GM19035 (cell line): Measurements from ENCODE around the gene TRIM65.
"Not testable (repeated sequence)": the region's sequence is repeated elsewhere in the genome, so short reads cannot be mapped to it uniquely, and the experiment has no call there.

Source experiments
- ATAC-seq: cut with Tn5 transposase; IDR thresholded peaks from one replicate; pipeline ENCODE4 v1.9.1; 2021; ENCODE audit not compliant: unreplicated experiment

Gene TRIM65

DNA sequence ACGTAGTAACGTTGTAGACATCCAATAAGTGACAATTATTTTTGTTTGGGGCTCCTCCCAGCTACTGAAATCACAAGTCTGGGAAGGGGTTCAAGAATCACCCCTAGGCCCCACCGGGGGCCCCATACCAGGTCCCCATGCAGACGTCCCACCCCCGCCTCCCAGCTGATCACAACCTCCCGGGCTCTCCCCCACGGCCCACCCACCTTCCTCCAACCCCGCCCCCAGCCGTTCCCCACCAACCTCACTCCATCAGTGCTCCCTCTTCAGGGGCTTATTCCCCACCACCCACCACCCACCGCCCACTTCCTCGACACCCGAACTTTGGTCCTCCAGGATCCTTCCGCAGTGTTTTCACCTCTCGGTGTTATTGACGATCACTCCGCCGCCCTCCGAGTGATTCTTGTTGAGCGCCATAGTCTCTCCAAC lies 41.9 kb downstream of the TRIM65 start:
- no peak for ATAC-seq

DNA sequence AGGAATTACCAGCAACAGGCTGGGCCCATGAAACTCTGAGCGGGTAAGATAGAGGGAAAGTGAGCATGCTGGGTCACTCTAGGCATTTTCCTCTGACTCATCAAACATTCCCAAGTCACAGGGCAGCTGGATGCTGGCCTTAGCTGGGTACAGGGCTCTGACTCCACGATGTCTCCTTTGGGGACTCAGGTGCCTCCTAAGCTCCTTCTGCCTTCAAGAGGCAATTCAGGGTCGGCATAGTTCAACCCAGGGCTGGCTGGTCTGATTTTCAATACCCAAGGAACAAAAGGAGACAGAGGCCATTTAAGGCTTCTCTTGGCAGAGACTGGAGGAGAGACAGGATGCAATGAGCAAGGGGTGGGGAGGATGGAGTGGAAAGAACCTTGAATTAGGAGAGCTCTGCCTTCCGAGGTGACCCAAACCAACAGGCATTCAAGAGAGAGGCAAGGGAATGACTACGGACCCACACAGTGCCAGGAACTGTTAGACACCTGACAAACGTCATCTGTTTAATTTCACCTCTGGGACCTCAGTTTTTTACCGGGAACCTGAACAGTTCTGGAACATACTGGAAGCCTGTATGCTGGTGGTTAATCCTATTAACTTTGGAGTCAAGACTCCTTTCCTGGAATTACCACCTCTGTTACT lies 42.5 kb downstream of the TRIM65 start:
- ATAC-seq, result no peak

DNA sequence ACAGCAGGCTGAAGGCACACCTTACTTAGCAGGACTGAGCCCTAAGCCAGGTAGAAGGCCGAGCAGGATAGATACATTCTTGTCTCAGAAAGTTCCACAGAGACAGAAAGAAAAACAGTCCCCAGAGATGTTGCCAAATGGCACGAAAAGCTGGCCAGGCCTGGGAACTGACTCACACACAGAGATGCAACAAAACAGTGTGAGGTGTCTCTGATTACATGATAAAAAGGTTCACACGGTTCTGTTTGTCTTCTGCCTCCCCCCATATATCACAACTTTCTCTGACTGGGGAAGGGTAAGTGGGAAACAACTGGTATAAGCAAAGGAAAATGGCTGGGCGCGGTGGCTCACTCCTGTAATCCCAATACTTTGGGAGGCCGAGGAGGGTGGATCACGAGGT lies 43.3 kb downstream of the TRIM65 start:
- no peak for ATAC-seq

DNA sequence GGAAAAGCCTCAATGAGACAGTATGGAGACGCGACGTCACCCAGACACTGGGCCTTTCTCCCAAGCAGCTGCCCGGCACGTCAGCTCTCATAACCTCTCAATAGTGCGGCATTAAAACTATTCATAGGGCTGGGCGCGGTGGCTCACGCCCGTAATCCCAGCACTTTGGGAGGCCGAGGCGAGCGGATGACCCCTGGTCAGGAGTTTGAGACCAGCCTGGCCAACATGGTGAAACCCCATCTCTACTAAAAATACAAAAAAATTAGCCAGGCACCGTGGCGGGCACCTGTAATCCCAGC lies 45.1 kb downstream of the TRIM65 start:
- ATAC-seq, result not testable (repeated sequence)

DNA sequence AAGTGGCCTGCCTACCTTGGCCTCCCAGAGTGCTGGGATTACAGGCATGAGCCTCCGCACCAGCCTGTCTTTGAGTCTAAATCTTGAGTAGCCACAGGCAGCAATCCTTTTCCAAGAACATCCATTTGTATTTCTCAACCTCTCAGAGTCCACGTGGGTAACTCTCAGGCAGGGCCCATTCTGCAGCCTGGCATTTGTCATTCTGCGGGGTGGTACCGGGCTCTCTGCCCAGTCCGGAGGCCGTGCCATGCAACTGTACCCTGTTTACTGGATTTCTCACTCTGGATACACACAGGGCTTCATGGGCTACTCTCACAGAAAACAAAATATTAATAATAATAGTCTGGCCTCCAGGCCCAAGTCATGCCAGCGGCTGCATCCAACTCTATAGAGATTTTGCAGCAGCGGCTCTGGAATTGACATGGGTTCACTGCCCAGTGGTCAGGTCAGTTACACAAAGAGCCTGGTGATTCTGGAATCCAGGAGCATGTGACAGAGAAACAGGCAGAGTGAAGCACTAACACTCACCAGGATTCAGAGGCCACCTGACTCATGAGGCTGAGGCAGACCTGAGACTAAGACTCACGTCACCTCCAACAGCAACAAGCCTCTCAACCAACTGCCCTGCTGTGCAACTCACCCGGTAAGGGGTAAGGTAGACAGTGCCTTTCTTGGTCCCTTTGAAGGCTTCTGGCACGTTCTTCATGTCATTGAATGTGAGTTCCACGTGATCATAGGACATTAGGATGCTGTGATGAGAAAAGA lies 45.6 kb downstream of the TRIM65 start:
- ATAC-seq, result no peak

DNA sequence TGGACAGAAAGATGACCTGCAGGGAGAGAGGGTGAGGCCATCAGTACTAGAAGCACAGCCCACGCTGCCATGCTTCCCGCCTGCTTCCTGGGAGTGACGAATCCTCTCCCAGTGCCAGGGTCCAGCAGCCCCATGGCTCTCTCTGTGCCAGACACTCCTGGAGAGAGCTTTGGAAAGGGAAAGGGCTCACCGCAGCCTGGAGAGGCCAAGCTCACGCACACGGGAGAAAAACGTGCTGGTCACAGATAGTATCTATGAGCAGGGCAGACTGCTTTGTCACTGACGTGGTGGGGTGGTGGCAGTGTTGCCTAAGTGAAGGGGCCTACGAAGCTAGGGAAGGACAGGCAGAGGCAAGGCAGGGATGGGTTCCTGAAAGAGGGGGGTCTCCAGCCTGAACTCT lies 47.0 kb downstream of the TRIM65 start:
- no peak for ATAC-seq

DNA sequence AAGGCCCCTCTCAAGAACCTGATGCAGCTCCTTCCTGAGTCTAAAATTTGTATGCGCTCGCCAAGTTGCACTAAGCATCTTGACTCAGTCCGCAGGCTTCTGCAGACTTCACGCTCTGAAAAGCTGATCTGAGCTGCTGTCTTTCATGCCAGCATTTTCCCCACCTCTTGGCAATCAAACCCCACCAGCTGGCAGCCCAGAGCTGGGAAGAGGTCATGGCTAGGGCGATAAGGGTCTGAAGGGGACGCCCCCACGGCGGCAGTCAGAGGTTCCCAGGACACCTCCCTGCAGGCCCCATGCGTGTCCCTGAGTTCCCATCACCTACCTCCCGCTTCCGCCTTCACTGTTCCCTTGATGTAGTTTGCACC lies 47.5 kb downstream of the TRIM65 start:
- no peak for ATAC-seq

DNA sequence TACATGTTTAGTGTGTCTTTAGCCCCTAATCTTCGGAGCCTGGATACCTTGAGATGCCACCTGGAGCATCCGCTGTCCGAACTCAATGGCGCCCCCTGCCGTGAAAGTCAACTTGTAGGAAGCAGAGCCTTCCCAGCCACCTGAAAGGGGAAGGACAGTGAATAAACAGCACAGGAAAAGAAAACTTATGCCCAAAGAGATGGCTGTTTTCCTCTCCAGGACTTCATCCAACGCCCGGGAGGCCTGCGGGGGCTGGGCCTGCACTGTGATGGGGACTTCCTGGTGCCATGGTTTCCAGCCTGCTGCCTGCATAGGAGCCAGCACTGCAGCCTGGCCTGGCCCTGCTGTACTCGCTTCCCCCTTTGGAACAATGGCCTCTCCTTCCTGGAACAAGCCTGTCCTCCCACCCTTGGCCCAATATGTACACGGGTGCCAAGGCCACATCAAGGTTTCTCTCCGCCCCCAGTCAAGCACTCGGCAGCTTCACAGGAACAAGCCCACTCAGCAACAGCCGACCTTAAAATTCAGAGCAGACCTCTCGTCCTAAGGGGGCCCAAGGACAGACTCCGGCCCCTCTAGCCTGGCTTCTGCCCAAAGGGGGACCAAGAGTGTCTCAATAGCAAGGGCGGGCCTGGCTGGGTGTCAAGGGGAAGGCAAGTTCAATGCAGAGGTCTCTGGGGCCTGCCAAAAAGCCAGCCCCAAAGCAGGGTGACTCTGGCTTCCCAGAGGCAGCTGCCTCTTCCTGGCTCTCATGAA lies 48.0 kb downstream of the TRIM65 start:
- no peak for ATAC-seq

DNA sequence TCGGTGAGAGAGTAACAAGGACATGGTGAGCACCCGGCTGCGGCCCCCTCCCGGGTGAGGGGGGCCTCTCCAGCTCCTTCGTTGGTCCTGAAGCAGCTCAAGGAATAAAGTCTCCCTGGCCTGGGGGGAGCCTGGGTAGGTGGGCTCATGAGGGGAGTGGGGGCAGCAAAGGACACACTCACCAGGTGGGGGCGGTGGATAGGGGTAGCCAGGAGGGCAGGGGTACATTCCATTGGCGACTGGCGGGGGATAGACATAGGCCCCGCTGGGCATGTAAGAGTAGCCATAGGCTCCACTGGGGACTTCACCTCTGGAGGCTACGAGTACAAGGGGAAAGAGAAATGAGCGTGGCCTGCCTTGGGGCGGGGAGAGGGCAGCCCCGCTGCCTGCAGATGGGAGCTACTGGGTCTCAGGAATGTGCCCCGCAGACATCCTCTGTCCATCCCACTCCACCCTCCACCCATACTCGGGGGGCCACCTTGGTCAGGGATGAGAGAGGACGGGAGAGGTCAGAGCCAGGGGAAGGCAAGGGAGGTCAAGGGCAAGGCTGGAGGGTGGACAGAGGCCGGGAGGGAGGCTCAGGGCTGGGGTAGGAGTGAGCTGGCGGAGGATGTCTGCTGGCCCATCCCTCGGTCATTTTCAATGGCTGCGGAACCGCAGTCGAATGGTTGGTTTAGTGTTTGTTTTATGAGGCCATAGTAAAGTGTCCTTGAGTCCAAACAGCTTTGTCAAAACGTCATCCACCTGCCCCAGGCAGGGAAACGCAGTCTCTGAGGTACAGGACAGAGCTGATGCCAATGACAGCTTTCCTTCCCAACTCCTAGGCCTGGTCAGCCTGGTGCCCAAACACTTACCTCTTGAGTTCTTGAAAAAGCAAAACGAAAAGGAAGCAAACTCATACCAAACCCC lies 48.9 kb downstream of the TRIM65 start:
- no peak for ATAC-seq

DNA sequence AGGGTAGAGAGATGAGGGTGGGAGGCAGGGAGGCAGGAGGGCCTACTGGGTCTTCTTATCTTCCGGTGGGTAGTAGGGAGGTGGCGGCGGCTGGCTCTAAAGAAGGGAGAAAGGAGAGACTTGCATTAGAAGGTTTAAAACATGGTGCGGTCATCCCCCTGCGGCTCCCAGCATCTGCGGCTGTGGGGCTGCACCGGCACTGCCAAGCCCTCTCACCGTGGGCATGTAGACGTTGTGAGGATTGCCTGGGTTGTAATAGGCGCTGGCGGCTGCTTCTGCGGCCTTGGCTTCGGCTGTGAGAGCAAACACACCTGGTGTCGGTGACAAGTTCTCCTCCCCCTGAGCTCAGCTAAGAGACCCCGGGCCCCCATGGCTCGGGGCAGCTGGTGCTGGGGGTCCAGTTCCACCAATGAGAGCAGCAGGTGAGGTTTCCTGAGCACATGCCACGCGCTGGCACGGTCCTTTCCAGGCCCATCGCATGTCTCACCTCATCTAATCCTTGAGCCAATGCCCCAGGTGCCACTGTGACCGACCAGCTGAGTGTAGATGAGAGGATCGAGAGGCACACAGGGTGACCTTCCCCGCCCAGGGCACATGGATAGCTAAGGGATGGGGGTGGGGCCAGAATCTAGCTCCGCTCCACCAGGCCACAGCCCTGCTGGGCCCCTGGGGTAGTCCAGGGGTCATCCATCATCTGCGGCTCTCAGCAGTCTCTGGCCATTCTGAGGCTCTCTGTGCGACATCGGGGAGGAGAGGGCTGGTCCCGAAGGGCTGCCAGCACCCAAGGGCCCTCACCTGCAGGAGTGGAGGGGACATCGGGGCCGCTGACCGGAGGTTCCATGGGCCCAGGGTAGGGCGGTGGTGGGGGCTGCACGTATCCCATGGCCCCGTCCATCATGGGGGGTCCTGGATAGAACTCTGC lies 49.8 kb downstream of the TRIM65 start:
- no peak for ATAC-seq

DNA sequence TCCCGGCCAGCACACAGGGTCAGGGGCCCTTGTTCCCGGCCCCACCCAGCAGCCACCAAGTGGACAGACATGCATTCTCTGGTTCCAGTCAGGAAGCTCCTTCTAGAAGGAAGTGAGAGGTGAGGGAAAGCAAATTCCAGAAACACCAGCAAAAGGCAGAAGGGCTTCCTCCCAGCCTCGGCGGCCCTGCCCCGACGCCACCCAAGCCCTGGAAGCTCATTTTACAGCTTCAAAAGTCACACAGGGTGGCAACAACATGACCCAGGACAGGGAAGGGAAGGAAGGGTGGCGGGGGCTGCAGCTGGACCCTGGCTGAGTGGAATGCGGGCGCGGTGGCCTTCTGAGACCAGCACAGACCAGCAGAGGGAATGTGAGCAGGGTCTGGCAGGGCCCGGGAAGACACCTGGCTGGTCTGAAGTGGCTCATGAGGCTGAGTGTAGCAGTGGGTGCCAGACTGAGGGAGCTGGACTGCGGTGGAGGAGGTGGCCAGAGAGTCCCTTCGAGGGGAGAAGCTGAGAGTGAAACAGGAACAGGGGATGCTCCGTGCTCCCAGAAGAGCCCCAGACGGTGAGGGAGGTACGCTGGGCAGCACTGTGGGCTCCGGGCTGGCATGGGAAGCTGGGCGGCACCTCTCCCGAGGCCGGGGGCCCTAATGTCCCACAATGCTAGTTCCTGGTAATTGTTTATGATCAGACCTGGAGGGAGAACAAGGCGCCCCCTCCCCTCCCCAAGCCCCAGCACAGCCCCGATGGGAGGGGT lies 50.6 kb downstream of the TRIM65 start:
- no peak for ATAC-seq

DNA sequence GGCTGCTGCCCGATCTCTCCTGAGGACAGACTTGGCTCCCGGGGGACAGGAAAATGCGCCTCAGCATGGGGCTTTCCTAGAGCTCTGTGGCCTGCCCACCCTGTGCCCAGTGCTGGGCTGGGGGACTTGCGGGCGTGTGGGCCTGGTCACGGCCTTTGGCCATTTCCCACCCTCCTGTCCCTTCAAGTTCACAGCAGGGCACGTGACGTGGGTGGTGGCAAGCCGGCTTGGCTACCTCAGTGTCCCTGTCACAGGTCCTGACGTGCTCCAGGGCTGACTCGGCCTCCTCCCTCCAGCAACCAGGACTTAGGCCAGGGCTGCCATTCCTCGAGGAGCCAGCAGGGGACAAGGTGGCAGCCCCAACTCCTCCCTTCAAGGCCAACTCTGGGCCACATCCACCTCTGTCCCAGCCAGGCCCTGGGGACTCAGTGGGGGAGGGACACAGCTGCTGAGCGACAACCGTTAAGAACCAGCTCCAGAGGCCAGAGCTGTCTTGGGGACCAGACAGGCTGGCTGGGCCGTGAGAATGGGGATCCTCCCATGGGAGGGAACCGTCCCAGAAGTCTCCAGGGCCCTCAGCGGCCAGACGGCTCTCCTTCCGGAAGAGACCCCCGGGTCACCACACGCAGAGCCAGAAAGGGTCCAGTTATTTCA lies 51.6 kb downstream of the TRIM65 start:
- ATAC-seq, result peak; percentile 67

DNA sequence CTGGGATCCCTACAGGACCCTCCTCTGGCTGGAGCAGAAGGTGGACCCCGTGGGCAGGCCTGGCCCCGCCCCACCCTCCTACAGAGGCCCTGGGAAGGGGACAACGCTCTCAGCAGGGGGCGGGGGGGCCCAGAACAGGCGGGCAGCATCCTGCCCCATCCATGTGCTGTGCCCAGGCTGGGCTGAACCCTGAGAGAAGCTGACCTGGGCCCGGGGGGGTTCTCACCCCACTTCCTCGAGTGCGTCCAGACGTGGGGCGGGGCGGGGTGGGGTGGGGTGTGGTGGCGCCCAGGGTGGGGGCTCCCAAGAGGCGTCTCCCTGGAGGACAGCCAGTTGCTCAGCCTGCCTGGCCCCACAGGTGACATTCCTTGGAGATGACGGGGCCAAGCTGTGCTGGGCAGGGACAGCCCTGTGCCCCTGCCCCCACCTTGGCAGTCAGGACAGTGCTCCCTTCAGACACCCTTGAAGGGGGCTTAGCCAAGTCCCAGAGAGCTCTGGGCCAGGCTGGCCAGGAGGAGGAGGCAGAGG lies 52.2 kb downstream of the TRIM65 start:
- ATAC-seq, result peak; percentile 21

DNA sequence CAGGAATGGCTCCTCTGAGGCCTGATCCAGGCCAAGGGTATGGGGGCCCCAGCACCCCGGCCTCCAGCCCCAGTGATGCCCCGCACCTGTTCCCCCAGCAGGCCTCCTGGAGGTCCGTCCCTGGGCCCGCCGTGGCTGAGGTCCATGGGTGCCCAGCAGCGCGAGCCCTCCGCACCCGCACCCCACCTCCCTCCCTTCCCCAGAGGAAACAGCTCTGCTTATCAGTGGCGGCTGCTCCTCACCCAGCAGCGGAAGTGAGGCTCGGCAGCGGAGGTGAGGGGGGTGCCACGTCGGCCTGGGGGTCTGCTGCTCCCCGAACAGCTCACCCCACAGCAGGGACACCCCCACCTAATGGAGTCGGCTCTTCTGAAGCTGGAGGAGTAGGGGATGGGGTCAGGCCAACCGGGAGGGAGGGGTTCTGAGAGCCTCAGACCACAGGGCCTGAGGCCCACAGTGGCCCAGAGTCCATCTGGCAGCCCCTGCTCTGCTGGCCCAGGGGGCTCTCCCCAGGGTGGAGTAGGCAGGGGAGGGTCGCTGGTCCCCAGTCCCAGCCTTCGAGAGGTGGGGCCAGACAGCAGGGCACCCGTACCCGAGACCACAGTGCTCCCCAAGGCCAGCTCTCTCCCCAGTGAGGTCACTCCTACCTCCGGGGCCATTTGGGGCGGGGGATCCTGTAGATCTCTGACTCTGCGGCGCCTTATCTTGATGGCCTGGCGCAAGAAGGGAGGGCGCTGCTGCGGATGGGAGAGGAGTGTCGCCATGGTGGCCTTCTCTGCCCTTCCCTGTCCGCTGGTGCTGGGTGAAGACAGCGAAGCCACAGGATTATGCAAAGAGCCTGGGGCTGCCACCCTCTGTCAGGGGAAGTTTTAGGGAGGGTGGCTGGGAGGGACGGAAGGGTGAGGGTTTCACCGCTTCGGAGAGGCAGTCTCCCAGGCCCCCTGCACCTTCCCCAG lies 52.9 kb downstream of the TRIM65 start, which contains the start of gene UNC13D:
Gene UNC13D, minus strand, starts transcription at position 828 of the 953 bp plus-strand sequence. Its CDS starts 67 bp downstream, at position 761.
- ATAC-seq, result peak; percentile 21

DNA sequence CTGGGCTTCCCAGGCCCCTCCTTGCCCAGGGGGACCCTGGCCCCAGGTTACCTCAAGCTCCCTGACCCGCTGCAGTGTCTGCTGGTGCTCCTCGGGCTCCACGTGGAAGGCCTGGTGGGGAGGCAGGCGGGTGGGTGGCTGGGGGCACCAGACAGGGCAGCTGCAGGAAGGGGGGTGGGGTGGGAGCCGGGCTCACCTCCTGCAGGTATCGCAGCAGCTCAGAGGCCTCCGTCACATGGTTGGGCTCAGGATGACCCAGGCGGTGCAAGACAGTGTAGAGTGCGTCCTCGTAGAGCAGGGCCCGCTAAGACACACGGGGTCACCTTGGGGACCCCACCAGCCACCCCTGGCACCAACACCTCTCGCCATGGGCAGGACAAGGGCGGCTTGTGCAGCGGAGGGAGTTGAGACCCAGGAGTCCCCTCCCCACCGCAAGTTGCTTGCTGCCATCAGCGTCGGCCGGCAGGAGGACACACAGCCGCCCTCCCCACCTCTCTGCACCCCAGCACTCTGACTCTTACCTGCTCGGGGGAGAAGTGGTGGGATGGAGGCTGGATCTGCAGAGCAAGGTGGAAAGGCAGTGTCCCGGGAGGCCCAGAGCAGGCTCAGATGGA lies 53.7 kb downstream of the TRIM65 start:
- no peak for ATAC-seq

DNA sequence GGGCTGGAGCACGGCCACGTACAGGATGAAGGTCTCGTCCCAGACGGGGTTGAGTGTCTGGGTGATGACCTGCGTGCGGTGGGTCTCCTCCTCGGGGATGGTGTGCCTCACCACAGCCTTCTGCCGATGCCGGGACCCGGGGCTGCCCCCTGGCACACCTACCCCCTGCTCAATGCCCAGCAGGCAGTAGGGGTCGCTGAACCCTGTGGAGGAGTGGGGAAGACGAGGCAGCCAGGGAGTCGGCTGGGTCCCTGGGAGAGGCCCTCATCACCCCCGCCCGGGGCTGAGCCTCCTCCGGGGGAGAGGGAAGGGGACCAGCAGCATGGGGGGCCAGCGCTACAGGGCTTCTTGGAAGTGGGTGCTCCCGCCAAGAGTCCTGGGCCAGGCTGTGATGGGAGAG lies 54.3 kb downstream of the TRIM65 start:
- ATAC-seq, result no peak

DNA sequence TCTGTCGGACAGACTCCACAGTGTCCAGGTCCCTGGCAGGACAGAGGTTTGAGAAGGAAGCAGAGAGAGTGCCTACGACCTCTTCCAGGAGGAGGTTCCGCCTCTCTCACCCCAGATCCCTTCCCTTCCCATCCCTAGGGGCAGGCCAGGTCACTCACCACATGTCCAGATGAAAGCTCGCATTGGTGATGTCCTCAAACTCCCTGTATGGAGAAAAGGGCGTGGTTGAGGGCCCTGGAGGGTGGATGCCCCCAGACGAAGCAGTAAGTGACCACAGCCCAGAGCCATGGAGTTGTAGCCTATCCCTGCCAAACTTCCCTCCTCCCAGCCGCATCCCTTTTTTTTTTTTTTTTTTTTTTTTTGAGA lies 56.0 kb downstream of the TRIM65 start:
- no peak for ATAC-seq
